Coronary artery (tissue), 2 donors: ENCODE data around the gene HMCN2.

Experiments
- DNase-seq: peaks from one replicate; pipeline ENCODE4 v3.0.0-alpha.2; 2017; ENCODE audit warnings: low spot score
- H3K27ac ChIP-seq, 2 donors: fragments of 200-600 bp; sonication (generic); one replicate each; pipeline ENCODE4 v1.5.1; 2016 to 2019
- H3K4me3 ChIP-seq: fragments of 200-600 bp; sonication (generic); 2 replicates; pipeline ENCODE4 v1.5.1; 2016; ENCODE audit warnings: mild to moderate bottlenecking, moderate library complexity
- CTCF ChIP-seq: fragments of 200-600 bp; sonication (generic); IDR thresholded peaks from one replicate; pipeline ENCODE4 v1.5.1; 2019; ENCODE audit warnings: antibody characterized with exemption

The HMCN2 gene

GRCh38 chr9:130446101-130446861, 180.7 kb downstream of the HMCN2 start:
- Histone ChIP-seq H3K27ac (peak overlapping the region; percentile 83 to 88), H3K4me3 (peak overlapping the region; percentile 81)
- peak; percentile 88 for DNase-seq
- no peak for TF ChIP-seq CTCF

DNA sequence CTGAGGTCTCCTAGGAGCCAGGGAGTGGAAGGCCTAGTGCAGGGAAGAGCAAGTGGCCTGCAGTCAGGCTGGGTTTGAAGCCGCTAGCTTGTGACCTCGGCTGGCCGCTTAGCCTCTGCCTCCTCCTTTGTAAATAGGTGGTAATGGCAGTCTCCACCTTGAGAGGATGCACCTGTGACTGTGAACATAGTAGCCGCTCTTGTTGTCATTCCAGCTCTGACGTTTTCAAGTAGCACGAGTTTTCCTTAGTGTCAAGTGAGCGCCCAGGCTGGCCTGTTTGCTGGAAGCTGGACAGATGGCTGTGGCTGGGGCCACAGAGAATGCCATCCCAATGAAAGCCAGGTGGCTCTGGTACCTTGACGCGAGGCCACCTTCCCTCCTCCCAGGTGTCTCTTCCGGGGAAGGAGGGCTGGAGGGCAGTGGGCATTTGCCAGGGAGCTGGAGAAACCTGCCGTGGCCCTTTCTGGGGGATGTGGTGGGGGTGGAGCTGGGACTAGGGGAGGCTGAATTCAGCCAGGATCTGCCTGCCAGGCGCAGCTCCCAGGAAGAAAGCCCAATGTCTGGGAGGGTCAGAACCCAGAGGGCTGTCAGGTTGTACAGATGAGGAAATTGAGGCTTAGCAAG, 181.7 kb downstream of the HMCN2 start:
- H3K27ac ChIP-seq = peak overlapping the region; percentile 83 to 88
- DNase-seq = no peak
- no peak for TF ChIP-seq CTCF

GRCh38 chr9:130448035-130448624, 182.6 kb downstream of the HMCN2 start:
- Histone ChIP-seq H3K27ac (no peak overlapping the region), H3K4me3 (no peak overlapping the region)
- TF ChIP-seq CTCF = no peak
- no peak for DNase-seq

More for the DNA sequence above, 181.7 kb downstream of the HMCN2 start:
- H3K4me3 ChIP-seq = peak overlapping the region; percentile 81

DNA sequence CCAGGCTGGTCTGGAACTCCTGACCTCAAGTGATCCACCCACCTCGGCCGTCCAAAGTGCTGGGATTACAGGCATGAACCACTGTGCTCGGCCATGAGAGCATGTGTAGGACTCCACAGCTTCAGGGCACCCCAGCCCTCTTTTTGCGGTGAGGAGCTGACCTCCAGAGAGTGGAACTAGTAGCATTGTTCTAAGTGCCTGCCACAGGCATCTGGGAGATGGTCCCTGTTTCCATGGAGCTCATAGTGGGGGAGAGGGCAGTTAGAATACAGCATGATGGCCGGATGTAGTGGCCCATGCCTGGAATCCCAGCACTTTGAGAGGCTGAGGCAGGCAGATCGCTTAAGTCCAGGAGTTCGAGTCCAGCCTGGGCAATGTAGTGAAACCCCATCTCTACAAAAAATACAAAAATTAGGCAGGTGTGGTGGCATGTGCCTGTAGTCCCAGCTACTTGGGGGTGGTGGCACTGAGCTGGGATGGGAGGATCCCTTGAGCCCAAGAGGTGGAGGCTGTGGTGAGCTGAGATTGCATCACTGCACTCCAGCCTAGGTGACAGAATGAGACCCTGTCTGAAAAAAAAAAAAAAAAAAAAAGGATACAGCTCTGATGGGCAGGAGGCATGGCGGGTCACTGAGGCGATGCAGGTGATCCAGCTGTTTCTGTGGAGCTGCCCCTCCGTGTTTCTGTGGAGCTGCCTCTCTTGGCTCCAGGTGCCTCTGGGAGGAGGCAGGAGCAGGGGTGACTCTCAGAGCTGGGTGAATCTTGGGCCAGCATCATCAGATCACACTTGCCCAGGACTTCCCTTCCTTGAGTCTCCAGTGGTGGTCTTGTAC, 183.4 kb downstream of the HMCN2 start:
- DNase-seq = no peak
- no peak overlapping the region for H3K27ac ChIP-seq
- TF ChIP-seq CTCF = no peak
- H3K4me3 ChIP-seq = no peak overlapping the region

- peak overlapping the region in 1 of 2 donors; percentile 8 for H3K27ac ChIP-seq
- H3K4me3 ChIP-seq = no peak overlapping the region
- DNase-seq = no peak
- TF ChIP-seq CTCF = no peak
Observed at GRCh38 chr9:130450344-130451003, 184.9 kb downstream of the HMCN2 start.

DNA sequence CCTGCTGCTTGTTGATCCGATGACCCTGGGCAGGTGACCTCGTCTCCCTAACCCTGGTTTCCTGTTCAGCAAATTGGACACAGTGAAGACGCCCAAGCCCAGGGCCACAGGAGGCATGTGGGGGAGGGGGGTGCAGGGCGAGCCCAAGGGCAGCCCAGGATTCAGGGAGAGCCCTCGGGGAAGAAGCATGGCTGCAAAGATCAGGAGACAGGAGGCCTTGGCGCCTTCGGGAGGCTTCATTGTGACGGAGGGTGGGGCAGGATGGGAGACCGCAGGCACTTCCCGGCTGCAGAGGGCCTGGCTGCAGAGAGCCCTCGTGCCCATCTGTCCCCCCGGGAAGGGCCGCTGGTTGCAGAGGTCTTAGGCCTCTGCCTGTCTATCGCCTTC, 185.4 kb downstream of the HMCN2 start:
- H3K27ac ChIP-seq = peak overlapping the region in 1 of 2 donors; percentile 76
- no peak for DNase-seq
- no peak overlapping the region for H3K4me3 ChIP-seq
- no peak for TF ChIP-seq CTCF
